HCT116 (cell line): ENCODE measurements around the gene RGS8. TPM values are rescaled to one million over a fixed set of nuclear protein-coding genes. Genes with fewer than 3 reads are reported as not detected.

Experiments
- ATAC-seq: fragments of 200-7000 bp; cut with Tn5 transposase; 2 replicates; pipeline ENCODE4 v1.9.1; 2020; ENCODE audit warnings: mild to moderate bottlenecking, moderate library complexity
- BruUV-seq: library from RNA; stranded (reverse); fragments of 400-500 nt; replicated peaks from 2 replicates; lab custom pipeline; 2021; lab: Mats Ljungman, UMichigan
- CTCF ChIA-PET: fragments of 300-600 bp; sonication (Branson Sonifier 250); formaldehyde crosslinking; loops from one replicate; lab custom pipeline; 2021; ENCODE audit warnings: antibody characterized with exemption; lab: Charles Lee
- POLR2A ChIA-PET: fragments of 300-600, 350-600 bp; sonication (Branson Sonifier 250); formaldehyde crosslinking; loops from one replicate; lab custom pipeline; 2021; ENCODE audit warnings: antibody characterized with exemption; lab: Charles Lee
- RAD21 ChIA-PET, 2 experiments: fragments of 300-600 bp; sonication (Branson Sonifier 250); formaldehyde crosslinking; loops; one replicate each; lab custom pipeline; 2023; ENCODE audit warnings: low total read pairs in 2 of 2; ENCODE audit not compliant: uncharacterized antibody in 2 of 2, unreplicated experiment in 2 of 2, low non-redundant PET in 1 of 2; lab: Charles Lee
- DNase-seq: peaks from one replicate; pipeline ENCODE4 v3.0.0-alpha.2; 2010; ENCODE audit warnings: low read depth, low spot score
- H2AFZ ChIP-seq: fragments of 200-600 bp; shearing (Covaris generic), sonication (generic); 2 replicates; pipeline ENCODE4 v1.6.1; 2017; ENCODE audit warnings: low read depth, mixed run types, mixed read lengths, antibody characterized with exemption, low read length; ENCODE audit not compliant: poor library complexity, severe bottlenecking
- H3K27ac ChIP-seq: 2 replicates; pipeline ENCODE4 v1.5.1; 2012; ENCODE audit warnings: low read depth, low read length
- H3K27me3 ChIP-seq: fragments of 200-600 bp; sonication (generic); 2 replicates; pipeline ENCODE4 v1.6.1; 2016; ENCODE audit warnings: mixed run types, low read length, mixed read lengths; ENCODE audit not compliant: insufficient read depth
- H3K36me3 ChIP-seq, 2 experiments: fragments of 200-500 bp in 1 of 2; fragments of 200-600 bp in 1 of 2; sonication (Bioruptor generic) in 1 of 2; sonication (generic) in 1 of 2; 2 replicates each; pipeline versions ENCODE4 v1.5.1 to v1.6.1; 2014 to 2016; ENCODE audit warnings: low read length in 2 of 2, inconsistent platforms in 1 of 2, mixed read lengths in 1 of 2, mixed run types in 1 of 2; ENCODE audit not compliant: insufficient read depth in 2 of 2, control insufficient read depth in 1 of 2
- H3K4me1 ChIP-seq, 2 experiments: fragments of 200-600 bp in 1 of 2; sonication (generic) in 1 of 2; 2 replicates each; pipeline versions ENCODE4 v1.5.1 to v1.6.1; 2012 to 2017; ENCODE audit warnings: low read length in 2 of 2, inconsistent platforms in 1 of 2, mild to moderate bottlenecking in 1 of 2, mixed read lengths in 1 of 2, mixed run types in 1 of 2, moderate library complexity in 1 of 2; ENCODE audit not compliant: insufficient read depth in 2 of 2, control insufficient read depth in 1 of 2
- H3K4me2 ChIP-seq: fragments of 200-600 bp; sonication (generic); 2 replicates; pipeline ENCODE4 v1.6.1; 2017; ENCODE audit warnings: mixed run types, low read length, mixed read lengths
- H3K4me3 ChIP-seq, 2 experiments: fragments of 200-600 bp in 1 of 2; sonication (generic) in 1 of 2; replicated peaks in 1 of 2; 2 replicates each; pipeline ENCODE4 v1.5.1; 2011 to 2016; ENCODE audit warnings: low read length in 2 of 2, control low read depth in 1 of 2, low read depth in 1 of 2, mild to moderate bottlenecking in 1 of 2, mixed read lengths in 1 of 2, mixed run types in 1 of 2
- H3K79me2 ChIP-seq: fragments of 200-600 bp; sonication (generic); 2 replicates; pipeline ENCODE4 v1.6.1; 2017; ENCODE audit warnings: mild to moderate bottlenecking, mixed run types, low read length, moderate library complexity, mixed read lengths; ENCODE audit not compliant: insufficient read depth
- H3K9ac ChIP-seq: fragments of 200-600 bp; sonication (generic); 2 replicates; pipeline ENCODE4 v1.6.1; 2016; ENCODE audit warnings: low read length, mixed read lengths
- H3K9me2 ChIP-seq: fragments of 200-600 bp; sonication (generic), shearing (Covaris generic); 2 replicates; pipeline ENCODE4 v1.6.1; 2017; ENCODE audit warnings: mixed run types, mild to moderate bottlenecking, moderate library complexity; ENCODE audit not compliant: insufficient read depth
- H3K9me3 ChIP-seq, 2 experiments: fragments of 200-500 bp in 1 of 2; fragments of 200-600 bp in 1 of 2; sonication (Bioruptor generic) in 1 of 2; sonication (generic) in 1 of 2; 2 replicates each; pipeline ENCODE4 v1.6.1; 2014 to 2017; ENCODE audit warnings: low read length in 2 of 2, mixed read lengths in 2 of 2, inconsistent platforms in 1 of 2, low read depth in 1 of 2, mild to moderate bottlenecking in 1 of 2, mixed run types in 1 of 2, moderate library complexity in 1 of 2; ENCODE audit not compliant: control insufficient read depth in 1 of 2, insufficient read depth in 1 of 2
- H4K20me1 ChIP-seq: fragments of 200-600 bp; sonication (generic), shearing (Covaris generic); 2 replicates; pipeline ENCODE4 v1.6.1; 2017; ENCODE audit warnings: mixed run types, mild to moderate bottlenecking, moderate library complexity; ENCODE audit not compliant: insufficient read depth
- CBX3 ChIP-seq: IDR thresholded peaks from 2 replicates; pipeline ENCODE4 v1.6.1; 2012; ENCODE audit warnings: low read depth
- CEBPB ChIP-seq: IDR thresholded peaks from 2 replicates; pipeline ENCODE4 v1.6.1; 2012; ENCODE audit warnings: low read depth
- CTCF ChIP-seq, 3 experiments: fragments of 200-600 bp in 1 of 3; sonication (generic) in 1 of 3; IDR thresholded peaks in 2 of 3; conservative IDR thresholded peaks in 1 of 3; 2 replicates each; pipeline ENCODE4 v1.5.1; 2012 to 2017; ENCODE audit warnings: low read depth in 2 of 3, low read length in 2 of 3, antibody characterized with exemption in 1 of 3, borderline replicate concordance in 1 of 3, control low read depth in 1 of 3, mild to moderate bottlenecking in 1 of 3, mixed read lengths in 1 of 3, mixed run types in 1 of 3, moderate library complexity in 1 of 3; ENCODE audit not compliant: insufficient read depth in 1 of 3
- ELF1 ChIP-seq: IDR thresholded peaks from 2 replicates; pipeline ENCODE4 v1.6.1; 2012; ENCODE audit warnings: low read depth, borderline replicate concordance
- EZH2phosphoT487 ChIP-seq: fragments of 200-600 bp; IDR thresholded peaks from 2 replicates; pipeline ENCODE4 v1.6.1; 2018; ENCODE audit warnings: antibody characterized with exemption, borderline replicate concordance
- RAD21 ChIP-seq: IDR thresholded peaks from 2 replicates; pipeline ENCODE4 v1.6.1; 2012; ENCODE audit warnings: low read depth, mild to moderate bottlenecking
- REST ChIP-seq: IDR thresholded peaks from 2 replicates; pipeline ENCODE4 v1.6.1; 2012; ENCODE audit warnings: low read depth
- SIN3A ChIP-seq: IDR thresholded peaks from 2 replicates; pipeline ENCODE4 v1.6.1; 2012; ENCODE audit warnings: low read depth
- SRF ChIP-seq: IDR thresholded peaks from 2 replicates; pipeline ENCODE4 v1.6.1; 2012; ENCODE audit warnings: low read depth
- TCF7L2 ChIP-seq: IDR thresholded peaks from 2 replicates; pipeline ENCODE4 v1.7.0; 2011; ENCODE audit warnings: borderline replicate concordance, inconsistent platforms; ENCODE audit not compliant: insufficient read depth, insufficient read length; ENCODE audit errors: extremely low read depth
- ZBTB33 ChIP-seq: IDR thresholded peaks from 2 replicates; pipeline ENCODE4 v1.6.1; 2011; ENCODE audit warnings: mild to moderate bottlenecking, low read length, moderate library complexity; ENCODE audit not compliant: insufficient replicate concordance; ENCODE audit errors: extremely low read depth
- ZFX ChIP-seq: fragments of 450-650 bp; IDR thresholded peaks from 2 replicates; pipeline ENCODE4 v1.6.1; 2017
- intact Hi-C: fragments of 100-400 bp; cut with micrococcal nuclease; formaldehyde crosslinking; loops from 2 replicates; pipeline ENCODE4 v1.10.0; 2022
- total RNA-seq: library from RNA; stranded (reverse); gene quantifications from one replicate; pipeline ENCODE4 v1.2.1, GENCODE V29; 2021; ENCODE audit not compliant: unreplicated experiment

RGS8 gene
- total RNA-seq, 1 experiment from 2014 or later: not detected

GRCh38 chr1:182641561-182641960 is 42.8 kb downstream of the RGS8 start:
- Histone ChIP-seq H3K4me1 (peaks cover 0 to 4% of the 10 kb centered on the region in 2 experiments; a peak in 1 of 4 replicates), H2AFZ (no peak overlapping the region), H3K27ac (no peak overlapping the region), H3K79me2 (no peaks in the 10 kb centered on the region), H3K36me3 (no peaks in the 10 kb centered on the region), H3K9ac (no peak overlapping the region), H3K9me2 (no peaks in the 10 kb centered on the region), H3K4me2 (no peak overlapping the region), H4K20me1 (no peaks in the 10 kb centered on the region), H3K9me3 (no peaks in the 10 kb centered on the region)
- ChIA-PET POLR2A (no interaction called here), CTCF (no interaction called here), RAD21 (no interaction called here)
- BruUV-seq: no TSS peak
- ATAC-seq: no peak
- intact Hi-C loops: no loop called here
- no peak for TF ChIP-seq ELF1
- no peak for TF ChIP-seq SIN3A
- TF ChIP-seq CBX3: no peak
- TF ChIP-seq ZFX: no peak
- TF ChIP-seq ZBTB33: no peak
- TF ChIP-seq SRF: no peak
- TF ChIP-seq TCF7L2: no peak
- no peak for TF ChIP-seq RAD21
- TF ChIP-seq CTCF (IDR thresholded peaks at IDR 0.05 in 2 of 3, conservative IDR thresholded peaks at IDR 0.05 in 1 of 3; ENCODE audit: borderline replicate concordance in 1 of 3, insufficient read depth in 1 of 3, low read depth in 2 of 3, low read length in 2 of 3): no peak
- no peak for TF ChIP-seq REST
- TF ChIP-seq CEBPB: no peak
- no peak for TF ChIP-seq EZH2phosphoT487
- TF ChIP-seq, all 23 proteins: peak for 0
- Histone ChIP-seq H3K27me3 (no peaks in the 10 kb centered on the region), H3K4me3 (no peak overlapping the region)
- no peak for DNase-seq
